Subcutaneous abdominal adipose tissue (tissue), 5 donors: ENCODE measurements around the gene BIN2.
"Not testable (repeated sequence)": the region's sequence is repeated elsewhere in the genome, so short reads cannot be mapped to it uniquely, and the experiment has no call there.

Experiments used
- H3K27ac ChIP-seq: one replicate; pipeline ENCODE4 v1.7.0; 2013; ENCODE audit warnings: low read depth, mild to moderate bottlenecking, inconsistent platforms, low read length, moderate library complexity
- H3K27me3 ChIP-seq, 5 donors: one replicate each; pipeline ENCODE4 v1.7.0; 2013; ENCODE audit warnings: low read length in 5 of 5, inconsistent platforms in 1 of 5; ENCODE audit not compliant: control insufficient read depth in 5 of 5, insufficient read depth in 4 of 5
- H3K36me3 ChIP-seq, 5 donors: one replicate each; pipeline ENCODE4 v1.7.0; 2013; ENCODE audit warnings: low read length in 5 of 5; ENCODE audit not compliant: control insufficient read depth in 5 of 5, insufficient read depth in 5 of 5
- H3K4me1 ChIP-seq, 5 donors: one replicate each; pipeline ENCODE4 v1.7.0; 2013; ENCODE audit warnings: low read length in 5 of 5, mild to moderate bottlenecking in 3 of 5, moderate library complexity in 1 of 5; ENCODE audit not compliant: control insufficient read depth in 5 of 5, insufficient read depth in 5 of 5
- H3K4me3 ChIP-seq, 5 donors: one replicate each; pipeline ENCODE4 v1.7.0; 2013; ENCODE audit warnings: low read length in 5 of 5, low read depth in 1 of 5
- H3K9ac ChIP-seq, 5 donors: one replicate each; pipeline ENCODE4 v1.7.0; 2013; ENCODE audit warnings: low read length in 5 of 5, mild to moderate bottlenecking in 4 of 5, moderate library complexity in 3 of 5
- H3K9me3 ChIP-seq, 5 donors: one replicate each; pipeline ENCODE4 v1.7.0; 2013; ENCODE audit warnings: low read length in 5 of 5; ENCODE audit not compliant: control insufficient read depth in 5 of 5
- donor health status: healthy.
- donor health status: healthy.
- donor health status: healthy.
- donor health status: healthy.
- donor health status: healthy.

BIN2 gene

GRCh38 chr12:51348116-51348515 lies 24.1 kb upstream of the BIN2 start:
- Histone ChIP-seq H3K4me3 (no peak overlapping the region), H3K27ac (no peak overlapping the region), H3K9ac (no peak overlapping the region), H3K27me3 (no peaks in the 10 kb centered on the region), H3K4me1 (no peaks in the 10 kb centered on the region), H3K36me3 (no peaks in the 10 kb centered on the region), H3K9me3 (no peaks in the 10 kb centered on the region)

- Histone ChIP-seq H3K27ac (no peak within 1 kb of the TSS), H3K9me3 (no peaks in the 10 kb centered on the region), H3K4me1 (no peaks in the 10 kb centered on the region), H3K36me3 (no peaks in the 10 kb centered on the region), H3K9ac (no peak within 1 kb of the TSS), H3K27me3 (no peaks in the 10 kb centered on the region), H3K4me3 (no peak within 1 kb of the TSS)
Measured at GRCh38 chr12:51346581-51346980, 22.6 kb upstream of the BIN2 start, which contains the start of gene CELA1. CELA1 (minus strand) TSS chr12:51346679; CDS start chr12:51346638, 41 bp downstream.

GRCh38 chr12:51345681-51346080 lies 21.7 kb upstream of the BIN2 start:
- H3K4me1 ChIP-seq: peaks cover 0 to 6% (median 4%) of the 10 kb centered on the region in 5 donors
- no peaks in the 10 kb centered on the region for H3K27me3 ChIP-seq
- H3K4me3 ChIP-seq: no peak overlapping the region
- H3K9me3 ChIP-seq: no peaks in the 10 kb centered on the region
- H3K36me3 ChIP-seq: no peaks in the 10 kb centered on the region
- no peak overlapping the region for H3K9ac ChIP-seq
- no peak overlapping the region for H3K27ac ChIP-seq

GRCh38 chr12:51343201-51343600 lies 19.2 kb upstream of the BIN2 start:
- peaks cover 0 to 6% (median 4%) of the 10 kb centered on the region in 5 donors for H3K4me1 ChIP-seq
- H3K36me3 ChIP-seq: no peaks in the 10 kb centered on the region
- H3K9ac ChIP-seq: no peak overlapping the region
- no peak overlapping the region for H3K27ac ChIP-seq
- no peaks in the 10 kb centered on the region for H3K27me3 ChIP-seq
- no peak overlapping the region for H3K4me3 ChIP-seq
- no peaks in the 10 kb centered on the region for H3K9me3 ChIP-seq

- H3K4me1 ChIP-seq: peaks cover 0 to 6% (median 4%) of the 10 kb centered on the region in 5 donors
- H3K27ac ChIP-seq: no peak overlapping the region
- no peaks in the 10 kb centered on the region for H3K36me3 ChIP-seq
- H3K4me3 ChIP-seq: no peak overlapping the region
- no peaks in the 10 kb centered on the region for H3K27me3 ChIP-seq
- no peak overlapping the region for H3K9ac ChIP-seq
- no peaks in the 10 kb centered on the region for H3K9me3 ChIP-seq
Measured at GRCh38 chr12:51342416-51342815, 18.4 kb upstream of the BIN2 start.

- Histone ChIP-seq H3K27ac (no peak overlapping the region), H3K36me3 (no peaks in the 10 kb centered on the region), H3K4me1 (peaks cover 0 to 6% (median 4%) of the 10 kb centered on the region in 5 donors), H3K9ac (peak overlapping the region in 3 of 5 donors; percentile 68), H3K4me3 (peak overlapping the region; percentile 36 to 71 (median 56)), H3K9me3 (no peaks in the 10 kb centered on the region), H3K27me3 (no peaks in the 10 kb centered on the region)
Measured at GRCh38 chr12:51341251-51342007, 17.5 kb upstream of the BIN2 start.

- H3K4me1 ChIP-seq: peaks cover 0 to 6% (median 4%) of the 10 kb centered on the region in 5 donors
- H3K27ac ChIP-seq: no peak overlapping the region
- H3K9ac ChIP-seq: no peak overlapping the region
- H3K4me3 ChIP-seq: no peak overlapping the region
- no peaks in the 10 kb centered on the region for H3K27me3 ChIP-seq
- H3K36me3 ChIP-seq: no peaks in the 10 kb centered on the region
- no peaks in the 10 kb centered on the region for H3K9me3 ChIP-seq
Measured at GRCh38 chr12:51339750-51340149, 15.8 kb upstream of the BIN2 start.

- not testable (repeated sequence) for H3K9me3 ChIP-seq, H3K4me1 ChIP-seq, H3K4me3 ChIP-seq, H3K27ac ChIP-seq, H3K36me3 ChIP-seq, H3K27me3 ChIP-seq, H3K9ac ChIP-seq
Measured at GRCh38 chr12:51337336-51337735, 13.4 kb upstream of the BIN2 start.

- H3K4me1 ChIP-seq: peaks cover 0 to under 1% (median 0%) of the 10 kb centered on the region in 5 donors
- H3K27ac ChIP-seq: no peak overlapping the region
- no peak overlapping the region for H3K9ac ChIP-seq
- H3K36me3 ChIP-seq: no peaks in the 10 kb centered on the region
- no peak overlapping the region for H3K4me3 ChIP-seq
- H3K9me3 ChIP-seq: no peaks in the 10 kb centered on the region
- no peaks in the 10 kb centered on the region for H3K27me3 ChIP-seq
Measured at GRCh38 chr12:51335931-51336330, 12.0 kb upstream of the BIN2 start.

GRCh38 chr12:51334764-51335163 lies 10.8 kb upstream of the BIN2 start:
- no peak overlapping the region for H3K4me3 ChIP-seq
- H3K9me3 ChIP-seq: no peaks in the 10 kb centered on the region
- H3K9ac ChIP-seq: no peak overlapping the region
- no peaks in the 10 kb centered on the region for H3K4me1 ChIP-seq
- H3K36me3 ChIP-seq: no peaks in the 10 kb centered on the region
- H3K27me3 ChIP-seq: no peaks in the 10 kb centered on the region
- no peak overlapping the region for H3K27ac ChIP-seq
